Lower lobe of right lung (tissue), 2 donors: ENCODE data around the gene ALKBH2. TPM values are rescaled to one million over a fixed set of nuclear protein-coding genes. Genes with fewer than 3 reads are reported as not detected.

ENCODE experiments used
- ATAC-seq, 2 donors: fragments of 200-7000 bp; cut with Tn5 transposase; one replicate each; pipeline ENCODE4 v1.9.1; 2020 to 2022; ENCODE audit warnings: mild to moderate bottlenecking in 2 of 2, moderate library complexity in 2 of 2
- DNase-seq: peaks from one replicate; pipeline ENCODE4 v3.0.0-alpha.2; 2020
- H3K27ac ChIP-seq: fragments of 200-600 bp; one replicate; pipeline ENCODE4 v1.8.0; 2022
- H3K27me3 ChIP-seq: fragments of 200-600 bp; one replicate; pipeline ENCODE4 v1.8.0; 2022; ENCODE audit warnings: low read depth
- H3K36me3 ChIP-seq: fragments of 200-600 bp; one replicate; pipeline ENCODE4 v1.8.0; 2022; ENCODE audit warnings: mild to moderate bottlenecking
- H3K4me1 ChIP-seq: fragments of 200-600 bp; one replicate; pipeline ENCODE4 v1.8.0; 2022
- H3K4me3 ChIP-seq: fragments of 200-600 bp; one replicate; pipeline ENCODE4 v1.8.0; 2022; ENCODE audit warnings: mild to moderate bottlenecking
- H3K9me3 ChIP-seq: fragments of 200-600 bp; one replicate; pipeline ENCODE4 v1.8.0; 2022
- intact Hi-C: fragments of 100-400 bp; cut with DNase I; formaldehyde crosslinking; loops from one replicate; pipeline ENCODE4 v1.11.0; 2022
- total RNA-seq: library from RNA; stranded (reverse); fragmentation: NEBNext Ultra II Directional; extraction: Animal tissue kit (Norgen Biotek cat#: 25700); gene quantifications from one replicate; pipeline ENCODE4 v1.2.1, GENCODE V29; 2021
- TF ChIP-seq, protein P1 (sequence below): fragments of 200-600 bp; IDR thresholded peaks from one replicate; pipeline ENCODE4 v1.8.0; 2022; ENCODE audit warnings: antibody characterized with exemption, mild to moderate bottlenecking
- donor health status: DM: no; HTN: yes; CAD: no; lungs with severe emphysema.

Gene ALKBH2
- total RNA-seq, 1 donor from 2014 or later: 9.6 TPM

DNA sequence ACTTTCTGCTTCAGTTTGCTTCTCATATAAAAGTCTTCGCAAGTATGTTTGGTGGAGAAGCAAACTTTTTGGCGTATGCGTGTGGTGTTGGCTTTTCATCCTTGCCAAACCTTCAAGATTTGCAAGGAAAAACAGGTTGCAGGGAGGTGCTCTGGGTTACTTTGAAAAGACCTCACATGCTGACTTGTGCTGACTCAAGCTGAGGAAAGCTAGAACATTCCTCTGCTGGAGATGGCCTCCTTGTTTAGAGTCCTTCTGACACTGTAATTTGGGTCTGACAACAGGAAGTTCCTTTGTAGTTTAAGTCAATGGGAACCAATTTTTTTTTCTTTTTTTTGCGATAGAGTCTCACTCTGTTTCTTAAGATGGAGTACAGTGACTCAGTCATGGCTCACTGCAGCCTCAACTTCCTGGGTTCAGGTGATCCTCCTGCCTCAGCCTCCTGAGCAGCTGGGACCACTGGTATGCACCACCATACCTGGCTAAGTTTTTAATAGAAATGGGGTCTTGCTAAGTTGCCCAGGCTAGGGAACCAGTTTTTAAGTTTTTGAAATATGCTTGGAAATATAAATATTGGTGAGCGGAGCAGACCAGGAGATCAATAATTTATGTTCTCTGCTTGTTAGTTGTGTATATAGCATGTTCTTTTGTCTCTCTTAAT lies 20.5 kb upstream of the ALKBH2 start:
- H3K36me3 ChIP-seq: peaks cover 5% of the 10 kb centered on the region
- no peak for DNase-seq
- TF ChIP-seq, protein P1, sequence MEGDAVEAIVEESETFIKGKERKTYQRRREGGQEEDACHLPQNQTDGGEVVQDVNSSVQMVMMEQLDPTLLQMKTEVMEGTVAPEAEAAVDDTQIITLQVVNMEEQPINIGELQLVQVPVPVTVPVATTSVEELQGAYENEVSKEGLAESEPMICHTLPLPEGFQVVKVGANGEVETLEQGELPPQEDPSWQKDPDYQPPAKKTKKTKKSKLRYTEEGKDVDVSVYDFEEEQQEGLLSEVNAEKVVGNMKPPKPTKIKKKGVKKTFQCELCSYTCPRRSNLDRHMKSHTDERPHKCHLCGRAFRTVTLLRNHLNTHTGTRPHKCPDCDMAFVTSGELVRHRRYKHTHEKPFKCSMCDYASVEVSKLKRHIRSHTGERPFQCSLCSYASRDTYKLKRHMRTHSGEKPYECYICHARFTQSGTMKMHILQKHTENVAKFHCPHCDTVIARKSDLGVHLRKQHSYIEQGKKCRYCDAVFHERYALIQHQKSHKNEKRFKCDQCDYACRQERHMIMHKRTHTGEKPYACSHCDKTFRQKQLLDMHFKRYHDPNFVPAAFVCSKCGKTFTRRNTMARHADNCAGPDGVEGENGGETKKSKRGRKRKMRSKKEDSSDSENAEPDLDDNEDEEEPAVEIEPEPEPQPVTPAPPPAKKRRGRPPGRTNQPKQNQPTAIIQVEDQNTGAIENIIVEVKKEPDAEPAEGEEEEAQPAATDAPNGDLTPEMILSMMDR: no peak
- H3K4me1 ChIP-seq: peaks cover 72% of the 10 kb centered on the region
- H3K4me3 ChIP-seq: no peak overlapping the region
- no peaks in the 10 kb centered on the region for H3K27me3 ChIP-seq
- peak overlapping the region; percentile 39 for H3K27ac ChIP-seq
- intact Hi-C loops: no loop called here
- H3K9me3 ChIP-seq: no peaks in the 10 kb centered on the region
- no peak for ATAC-seq

GRCh38 chr12:109112720-109113465 lies 19.6 kb upstream of the ALKBH2 start:
- H3K9me3 ChIP-seq: no peaks in the 10 kb centered on the region
- ATAC-seq (no peak), DNase-seq (no peak)
- H3K4me1 ChIP-seq: peaks cover 68% of the 10 kb centered on the region
- H3K27me3 ChIP-seq: no peaks in the 10 kb centered on the region
- TF ChIP-seq, protein P1: no peak
- peak overlapping the region; percentile 14 for H3K27ac ChIP-seq
- intact Hi-C loops: no loop called here
- peaks cover 12% of the 10 kb centered on the region for H3K36me3 ChIP-seq
- H3K4me3 ChIP-seq: no peak overlapping the region

GRCh38 chr12:109110988-109111495 lies 17.8 kb upstream of the ALKBH2 start:
- intact Hi-C loops: no loop called here
- H3K27me3 ChIP-seq: no peaks in the 10 kb centered on the region
- H3K4me1 ChIP-seq: peaks cover 50% of the 10 kb centered on the region
- peak overlapping the region; percentile 66 for H3K4me3 ChIP-seq
- TF ChIP-seq, protein P1: no peak
- H3K9me3 ChIP-seq: no peaks in the 10 kb centered on the region
- H3K27ac ChIP-seq: peak overlapping the region; percentile 95
- H3K36me3 ChIP-seq: peaks cover 27% of the 10 kb centered on the region
- DNase-seq: peak; percentile 90
- peak; percentile 96 to 97 for ATAC-seq

- Histone ChIP-seq H3K4me3 (no peak overlapping the region), H3K36me3 (peaks cover 39% of the 10 kb centered on the region), H3K27me3 (no peaks in the 10 kb centered on the region), H3K27ac (peak overlapping the region; percentile 95), H3K4me1 (peaks cover 38% of the 10 kb centered on the region), H3K9me3 (no peaks in the 10 kb centered on the region)
- ATAC-seq: no peak
- intact Hi-C loops: no loop called here
- TF ChIP-seq, protein P1: no peak
- DNase-seq: no peak
Measured at GRCh38 chr12:109109746-109110350, 16.6 kb upstream of the ALKBH2 start.

DNA sequence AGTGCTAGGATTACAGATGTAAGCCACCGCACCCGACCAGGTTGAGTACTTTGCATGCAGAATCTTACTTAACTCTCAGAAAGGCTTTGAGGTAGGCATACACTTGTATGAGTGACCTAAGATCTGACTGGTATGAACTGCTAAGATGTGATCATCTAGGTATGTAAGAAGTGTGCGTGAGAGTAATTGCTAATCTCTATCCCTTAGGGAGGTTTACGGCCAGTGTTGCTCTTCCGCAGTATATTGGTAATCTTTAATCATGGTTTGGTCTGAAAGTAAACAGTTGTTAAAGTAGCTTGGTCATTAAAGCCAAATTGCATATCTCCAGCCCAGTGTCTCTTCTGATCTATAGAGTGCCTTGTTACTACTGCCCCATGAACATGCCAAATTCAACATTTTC lies 11.9 kb upstream of the ALKBH2 start:
- intact Hi-C loops: no loop called here
- Histone ChIP-seq H3K36me3 (peaks cover 76% of the 10 kb centered on the region), H3K4me1 (peaks cover under 1% of the 10 kb centered on the region), H3K4me3 (no peak overlapping the region), H3K27ac (no peak overlapping the region), H3K27me3 (no peaks in the 10 kb centered on the region), H3K9me3 (no peaks in the 10 kb centered on the region)
- ATAC-seq: no peak
- TF ChIP-seq, protein P1: no peak
- no peak for DNase-seq
